Natural killer cell (primary cell): ENCODE data around the gene MERTK. TPM values are rescaled to one million over a fixed set of nuclear protein-coding genes. Genes with fewer than 3 reads are reported as not detected.

Source experiments
- ATAC-seq, 3 donors: fragments of 150-1000 bp in 2 of 3; fragments of 200-7000 bp in 1 of 3; cut with Tn5 transposase; 1 replicate in 1 of 3; 2 replicates in 2 of 3; pipeline ENCODE4 v1.10.0; 2021; ENCODE audit warnings: mild to moderate bottlenecking in 2 of 3, moderate library complexity in 2 of 3
- DNase-seq, 2 donors: peaks; one replicate each; pipeline versions ENCODE4 v3.0.0 to v3.0.0-alpha.2; 2013 to 2021; ENCODE audit warnings: mixed read lengths in 1 of 2
- H3K27ac ChIP-seq: one replicate; pipeline ENCODE4 v1.5.1; 2013; ENCODE audit warnings: mild to moderate bottlenecking, low read length
- H3K27me3 ChIP-seq: one replicate; pipeline ENCODE4 v1.6.1; 2013; ENCODE audit warnings: low read length; ENCODE audit not compliant: control insufficient read depth, insufficient read depth
- H3K36me3 ChIP-seq: one replicate; pipeline ENCODE4 v1.6.1; 2013; ENCODE audit warnings: low read length; ENCODE audit not compliant: control insufficient read depth, insufficient read depth
- H3K4me1 ChIP-seq: one replicate; pipeline ENCODE4 v1.6.1; 2013; ENCODE audit warnings: low read length; ENCODE audit not compliant: control insufficient read depth, insufficient read depth
- H3K4me3 ChIP-seq: one replicate; pipeline ENCODE4 v1.5.1; 2013; ENCODE audit warnings: low read length
- H3K9me3 ChIP-seq: one replicate; pipeline ENCODE4 v1.6.1; 2013; ENCODE audit warnings: low read length; ENCODE audit not compliant: control insufficient read depth, insufficient read depth
- H3K27ac Mint-ChIP-seq, 2 donors: one replicate each; pipeline ENCODE4 v1.8.0; 2022; ENCODE audit warnings: mild to moderate bottlenecking in 2 of 2, mixed read lengths in 2 of 2, moderate library complexity in 1 of 2
- H3K27me3 Mint-ChIP-seq, 2 donors: one replicate each; pipeline ENCODE4 v1.8.0; 2022; ENCODE audit warnings: low read depth in 2 of 2, mixed read lengths in 2 of 2
- H3K36me3 Mint-ChIP-seq: one replicate; pipeline ENCODE4 v1.8.0; 2022; ENCODE audit warnings: mixed read lengths
- H3K4me1 Mint-ChIP-seq, 2 donors: one replicate each; pipeline ENCODE4 v1.8.0; 2022; ENCODE audit warnings: mixed read lengths in 2 of 2
- H3K4me3 Mint-ChIP-seq: one replicate; pipeline ENCODE4 v1.8.0; 2022; ENCODE audit warnings: mild to moderate bottlenecking, moderate library complexity, mixed read lengths
- H3K9me3 Mint-ChIP-seq, 2 donors: one replicate each; pipeline ENCODE4 v1.8.0; 2022; ENCODE audit warnings: mixed read lengths in 2 of 2
- CTCF ChIP-seq: fragments of 200-600 bp; IDR thresholded peaks from one replicate; pipeline ENCODE4 v1.8.0; 2022; ENCODE audit warnings: antibody characterized with exemption
- WGBS: methylation state at CpG from one replicate; pipeline ENCODE4 v1.1.7; 2013; ENCODE audit warnings: missing lambda C conversion rate; ENCODE audit not compliant: insufficient coverage; 5-methylcytosine and 5-hydroxymethylcytosine counted together
- intact Hi-C: fragments of 100-400 bp; cut with micrococcal nuclease; formaldehyde crosslinking; loops from one replicate; pipeline ENCODE4 v1.14.2; 2022
- total RNA-seq, 4 donors: library from RNA; stranded (reverse); fragments of 120-200 nt in 1 of 4; gene quantifications; one replicate each; pipeline versions ENCODE4 v1.2.3 to v1.2.4, GENCODE V29; 2013 to 2022

Gene MERTK
- total RNA-seq, 3 donors from 2014 or later (not counting 1 experiment from before 2014, with no cell fraction given), result 0.38 to 1.2 (median 0.45) TPM

GRCh38 chr2:111972955-111973565 is 74.7 kb downstream of the MERTK start:
- no peak overlapping the region for H3K27ac ChIP-seq
- peaks cover 0 to 4% of the 10 kb centered on the region in 2 donors for H3K27me3 Mint-ChIP-seq
- ATAC-seq (peak in 1 of 3 donors; percentile 24), DNase-seq (no peak)
- intact Hi-C loops, result no loop called here
- peaks cover 14% of the 10 kb centered on the region for H3K36me3 Mint-ChIP-seq
- no peak overlapping the region for H3K4me3 ChIP-seq
- H3K4me1 Mint-ChIP-seq, result no peaks in the 10 kb centered on the region
- TF ChIP-seq CTCF, result no peak
- no peaks in the 10 kb centered on the region for H3K36me3 ChIP-seq
- 68% methylated on average over 8 of the region's 8 CpGs for WGBS
- peaks cover 5 to 7% of the 10 kb centered on the region in 2 donors for H3K9me3 Mint-ChIP-seq
- no peak overlapping the region for H3K4me3 Mint-ChIP-seq
- no peak overlapping the region for H3K27ac Mint-ChIP-seq
- no peaks in the 10 kb centered on the region for H3K9me3 ChIP-seq
- H3K4me1 ChIP-seq, result no peaks in the 10 kb centered on the region
- no peaks in the 10 kb centered on the region for H3K27me3 ChIP-seq

- Mint-ChIP-seq H3K27me3 (peaks cover 0 to 4% of the 10 kb centered on the region in 2 donors), H3K27ac (no peak overlapping the region), H3K4me1 (no peaks in the 10 kb centered on the region), H3K36me3 (peaks cover 15% of the 10 kb centered on the region), H3K4me3 (no peak overlapping the region), H3K9me3 (peaks cover 5 to 7% of the 10 kb centered on the region in 2 donors)
- no peak for DNase-seq
- no peak overlapping the region for H3K27ac ChIP-seq
- H3K27me3 ChIP-seq, result no peaks in the 10 kb centered on the region
- WGBS, result 92% methylated on average over 2 of the region's 4 CpGs
- no peak overlapping the region for H3K4me3 ChIP-seq
- H3K36me3 ChIP-seq, result no peaks in the 10 kb centered on the region
- intact Hi-C loops, result no loop called here
- H3K4me1 ChIP-seq, result no peaks in the 10 kb centered on the region
- H3K9me3 ChIP-seq, result no peaks in the 10 kb centered on the region
- TF ChIP-seq CTCF, result no peak
- no peak for ATAC-seq
Observed at GRCh38 chr2:111973701-111974100, 75.3 kb downstream of the MERTK start.

- Mint-ChIP-seq H3K36me3 (peaks cover 15% of the 10 kb centered on the region), H3K4me1 (no peaks in the 10 kb centered on the region), H3K27ac (no peak overlapping the region), H3K9me3 (peaks cover 5 to 7% of the 10 kb centered on the region in 2 donors), H3K4me3 (no peak overlapping the region), H3K27me3 (peaks cover 0 to 4% of the 10 kb centered on the region in 2 donors)
- H3K4me3 ChIP-seq, result no peak overlapping the region
- WGBS, result 61% methylated on average over 11 of the region's 11 CpGs
- intact Hi-C loops, result no loop called here
- no peak overlapping the region for H3K27ac ChIP-seq
- no peaks in the 10 kb centered on the region for H3K36me3 ChIP-seq
- no peaks in the 10 kb centered on the region for H3K9me3 ChIP-seq
- ATAC-seq (no peak), DNase-seq (no peak)
- no peak for TF ChIP-seq CTCF
- no peaks in the 10 kb centered on the region for H3K27me3 ChIP-seq
- H3K4me1 ChIP-seq, result no peaks in the 10 kb centered on the region
Observed at GRCh38 chr2:111975053-111975552, 76.7 kb downstream of the MERTK start.

- no peak overlapping the region for H3K27ac ChIP-seq
- H3K4me1 Mint-ChIP-seq, result no peaks in the 10 kb centered on the region
- no peak overlapping the region for H3K4me3 ChIP-seq
- intact Hi-C loops, result no loop called here
- no peak for TF ChIP-seq CTCF
- H3K4me3 Mint-ChIP-seq, result no peak overlapping the region
- no peak for ATAC-seq
- no peaks in the 10 kb centered on the region for H3K4me1 ChIP-seq
- H3K27ac Mint-ChIP-seq, result no peak overlapping the region
- H3K9me3 Mint-ChIP-seq, result peaks cover 5 to 7% of the 10 kb centered on the region in 2 donors
- no peaks in the 10 kb centered on the region for H3K9me3 ChIP-seq
- H3K36me3 ChIP-seq, result no peaks in the 10 kb centered on the region
- peaks cover 0 to 4% of the 10 kb centered on the region in 2 donors for H3K27me3 Mint-ChIP-seq
- H3K36me3 Mint-ChIP-seq, result peaks cover 15% of the 10 kb centered on the region
- 77% methylated on average over 5 of the region's 6 CpGs for WGBS
- no peaks in the 10 kb centered on the region for H3K27me3 ChIP-seq
- DNase-seq, result no peak
Observed at GRCh38 chr2:111975819-111976218, 77.4 kb downstream of the MERTK start.
